Fibroblast of upper back skin (primary cell): ENCODE data around the gene CDH22.

Experiments used
- DNase-seq: peaks from one replicate; pipeline ENCODE4 v3.0.0-alpha.2; 2013

CDH22 gene

DNA sequence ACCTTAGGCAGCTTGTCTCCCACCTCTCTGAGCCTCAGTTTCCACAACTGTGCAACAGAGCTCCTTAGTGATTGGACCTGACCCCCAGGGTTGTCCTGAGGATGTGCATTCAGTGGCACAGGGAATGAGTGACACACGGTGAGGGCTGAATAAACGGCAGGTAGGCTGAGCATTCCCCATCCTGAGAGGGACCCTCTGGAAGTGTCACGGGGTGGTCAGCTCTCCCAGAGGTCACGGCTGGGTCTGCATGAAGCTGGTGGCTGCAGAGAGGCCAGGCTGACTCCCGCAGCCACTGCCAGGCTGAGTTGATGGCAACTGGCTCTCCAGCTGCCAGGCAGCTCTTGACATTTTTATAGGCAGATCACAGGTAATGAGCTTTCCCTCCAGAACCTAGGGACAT, 147.6 kb downstream of the CDH22 start:
- DNase-seq: no peak

GRCh38 chr20:46159101-46159897, 149.0 kb downstream of the CDH22 start:
- no peak for DNase-seq

- no peak for DNase-seq
Observed at GRCh38 chr20:46158476-46158987, 149.8 kb downstream of the CDH22 start.

- no peak for DNase-seq
Observed at GRCh38 chr20:46157625-46158024, 150.7 kb downstream of the CDH22 start.

DNA sequence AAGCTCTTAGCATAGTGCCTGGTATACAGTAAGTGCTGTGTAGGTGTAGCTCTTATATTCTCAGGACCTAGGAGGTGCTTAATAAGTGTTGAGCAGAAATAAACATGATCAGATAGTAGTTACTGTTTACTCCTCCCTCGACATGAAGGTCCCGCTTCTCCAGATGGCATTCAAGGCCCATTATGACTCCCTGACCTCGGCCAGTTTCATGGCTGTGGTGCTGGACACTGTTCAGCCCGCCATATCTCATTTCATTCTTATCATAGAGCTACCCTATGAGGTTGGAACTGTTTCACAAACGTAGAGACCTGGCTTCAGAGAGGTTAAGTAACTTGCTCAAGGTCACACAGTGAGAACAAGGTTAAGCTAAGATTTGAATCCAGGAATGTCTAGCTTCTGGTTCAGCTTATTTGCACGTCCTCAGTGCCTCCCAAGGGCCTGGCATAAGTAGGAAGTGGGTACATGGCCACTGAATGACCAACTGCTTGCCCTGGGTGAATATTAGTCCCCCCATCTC, 151.2 kb downstream of the CDH22 start:
- no peak for DNase-seq

DNA sequence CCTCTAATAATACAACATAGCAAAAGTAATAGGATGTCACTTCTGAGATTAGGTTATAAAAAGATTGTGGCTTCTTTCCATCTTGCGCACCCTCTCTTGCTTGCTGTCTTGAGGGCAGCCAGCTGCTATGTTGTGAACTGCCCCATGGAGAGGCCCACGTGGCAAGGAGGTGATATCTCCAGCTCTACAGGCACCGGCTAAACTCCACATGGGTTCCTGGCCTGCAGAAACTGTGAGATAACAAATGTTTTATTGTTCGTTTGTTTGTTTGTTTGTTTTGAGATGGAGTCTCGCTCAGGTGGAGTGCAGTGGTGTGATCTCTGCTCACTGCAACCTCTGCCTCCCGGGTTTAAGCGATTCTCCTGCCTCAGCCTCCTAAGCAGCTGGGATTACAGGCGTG, 152.2 kb downstream of the CDH22 start:
- DNase-seq: no peak

- no peak for DNase-seq
Observed at GRCh38 chr20:46154796-46155195, 153.5 kb downstream of the CDH22 start.

- DNase-seq: no peak
Observed at GRCh38 chr20:46154305-46154704, 154.0 kb downstream of the CDH22 start.

DNA sequence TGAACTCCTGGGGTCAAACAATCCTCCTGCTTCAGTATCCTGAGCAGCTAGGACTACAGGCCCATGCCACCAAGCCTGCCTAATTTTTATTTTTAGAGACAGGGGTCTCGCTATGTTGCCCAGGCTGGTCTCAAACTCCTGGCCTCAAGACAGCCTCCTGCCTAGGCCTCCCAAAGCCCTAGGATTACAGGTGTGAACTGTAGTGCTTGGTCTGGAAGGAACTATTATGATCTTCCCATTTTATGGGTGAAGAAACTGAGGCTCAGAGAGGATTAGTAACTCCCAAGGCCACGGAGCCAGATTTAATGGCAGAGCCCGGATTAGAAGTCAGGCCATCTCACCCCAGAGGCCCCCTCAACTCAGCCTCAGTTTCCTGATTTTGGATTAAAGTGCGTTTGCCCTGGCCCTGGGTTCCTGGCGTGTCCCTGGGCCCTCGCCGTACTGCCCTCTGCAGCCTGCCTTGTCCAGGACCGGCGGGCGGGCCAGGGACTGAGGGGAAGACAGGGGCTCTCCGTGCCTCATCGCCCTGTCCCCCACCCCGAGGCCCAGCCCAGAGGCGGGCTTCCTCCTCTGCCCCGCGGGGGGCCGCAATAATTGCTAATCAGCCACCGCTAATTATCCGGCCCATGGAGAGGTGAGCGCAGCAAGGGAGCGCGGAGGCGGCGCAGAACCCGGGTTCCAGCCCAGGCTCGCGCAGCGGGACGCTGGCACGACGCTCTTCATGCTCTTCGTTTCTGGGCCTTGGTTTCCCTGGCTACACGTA, 155.3 kb downstream of the CDH22 start:
- DNase-seq: no peak

DNA sequence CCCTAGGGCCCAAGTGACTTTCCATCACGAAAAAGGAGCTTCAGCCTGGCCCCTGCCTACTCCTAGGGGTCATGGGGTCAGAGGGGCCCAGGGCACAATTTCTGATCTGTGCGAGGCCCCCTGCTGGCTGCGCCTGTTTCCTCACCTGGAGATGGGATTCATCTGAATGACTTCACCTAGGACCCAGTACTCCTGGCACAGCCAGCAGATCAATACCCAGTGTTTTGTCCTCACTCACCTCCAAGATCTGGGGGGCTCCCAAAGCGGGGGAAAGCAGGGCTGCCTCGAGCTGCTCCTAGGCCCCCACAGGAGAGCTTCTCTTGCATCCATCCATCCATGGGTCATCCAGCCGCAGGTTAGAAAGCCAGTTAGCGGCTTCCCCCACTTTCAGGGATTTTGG, 156.4 kb downstream of the CDH22 start:
- DNase-seq: no peak

DNA sequence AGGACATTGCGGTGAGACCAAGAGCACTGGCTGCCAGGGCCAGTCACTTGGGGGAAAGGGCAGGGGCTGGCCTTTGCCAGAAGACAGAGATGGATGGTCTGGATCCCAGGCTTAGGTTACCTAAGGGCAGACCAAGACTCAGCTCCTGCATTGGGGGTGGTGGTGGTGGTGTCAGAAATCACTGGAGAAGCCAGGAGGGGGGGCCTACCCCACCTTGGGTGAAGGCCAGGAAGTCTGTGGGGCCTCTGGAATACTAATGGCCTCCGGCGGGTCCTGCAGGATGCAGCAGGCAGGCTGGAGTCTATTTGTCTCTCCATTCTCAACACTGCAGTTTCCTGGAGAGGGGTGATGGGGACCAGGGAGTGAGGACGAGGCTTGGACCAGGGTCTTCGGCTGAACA, 157.4 kb downstream of the CDH22 start:
- DNase-seq: no peak

GRCh38 chr20:46148313-46149208, 159.7 kb downstream of the CDH22 start:
- DNase-seq: no peak

DNA sequence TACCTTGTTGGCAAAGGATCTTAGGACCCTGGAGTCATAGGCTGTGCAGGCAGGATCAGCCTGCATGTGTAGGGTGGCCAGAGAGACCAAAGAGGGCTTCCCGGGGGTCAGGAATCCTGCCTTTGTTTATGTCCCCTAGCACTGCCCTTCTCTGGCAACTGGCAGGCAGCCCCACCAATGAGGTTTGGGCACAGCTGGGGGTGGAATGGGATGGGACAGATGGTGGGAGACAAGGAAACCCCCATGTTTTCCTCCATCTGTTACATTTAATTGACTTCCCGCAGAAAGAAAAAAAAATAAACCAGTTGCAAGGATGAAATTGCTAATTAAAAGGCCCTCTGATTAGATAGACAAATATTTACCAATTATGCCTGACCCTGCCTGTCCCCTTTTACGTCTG, 162.6 kb downstream of the CDH22 start:
- no peak for DNase-seq

- no peak for DNase-seq
Observed at GRCh38 chr20:46144432-46145025, 163.8 kb downstream of the CDH22 start.

DNA sequence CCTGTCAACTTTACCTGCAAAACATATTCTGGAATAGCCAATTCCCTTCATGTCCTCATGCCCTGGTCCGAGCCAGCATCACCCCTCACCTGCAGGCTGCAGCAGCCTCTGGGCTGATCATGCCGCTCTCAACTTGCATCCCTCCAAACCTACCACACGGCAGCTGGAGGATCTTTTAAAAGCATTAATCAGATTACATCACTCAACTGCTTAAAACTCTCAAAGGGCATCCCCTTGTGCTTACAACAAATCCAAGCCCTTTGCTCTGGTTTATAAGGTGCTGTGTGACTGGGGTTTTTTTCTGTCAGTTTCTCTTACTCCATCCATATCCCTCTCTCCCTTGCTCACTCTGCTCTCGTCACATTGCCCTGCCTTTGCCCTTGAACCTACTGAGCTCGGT, 166.2 kb downstream of the CDH22 start:
- DNase-seq: no peak

GRCh38 chr20:46139908-46140482, 168.3 kb downstream of the CDH22 start:
- no peak for DNase-seq

DNA sequence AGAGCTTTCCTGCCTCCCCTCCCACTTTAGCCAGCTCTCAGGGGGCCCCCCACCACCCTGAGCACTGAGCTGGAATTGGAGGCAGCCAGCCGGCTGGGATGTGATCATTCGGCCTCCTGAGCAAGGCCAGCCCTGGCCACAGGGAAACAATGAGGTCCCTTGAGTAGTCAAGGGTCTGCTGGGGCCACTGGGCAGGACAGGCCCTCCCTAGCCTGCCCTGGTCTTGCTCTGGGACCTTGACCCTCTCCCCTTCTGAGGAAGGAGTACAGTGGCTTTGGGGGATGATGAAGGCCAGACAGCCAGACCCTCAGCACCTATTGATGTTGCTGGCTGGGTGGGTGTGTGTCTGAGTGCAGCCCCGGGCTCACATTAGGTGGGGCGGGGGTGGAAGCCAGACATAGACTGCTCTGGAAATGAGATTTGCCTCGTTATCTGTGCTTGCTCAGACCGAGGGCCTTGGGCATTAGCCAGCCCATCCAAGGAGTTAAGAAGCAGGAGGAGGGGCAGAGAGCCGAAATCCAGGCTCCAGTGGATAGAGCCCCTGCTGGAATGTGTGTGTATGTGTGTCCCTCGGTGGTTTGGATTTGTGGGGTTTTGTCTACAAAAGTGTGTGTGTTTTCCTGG, 168.9 kb downstream of the CDH22 start:
- no peak for DNase-seq

DNA sequence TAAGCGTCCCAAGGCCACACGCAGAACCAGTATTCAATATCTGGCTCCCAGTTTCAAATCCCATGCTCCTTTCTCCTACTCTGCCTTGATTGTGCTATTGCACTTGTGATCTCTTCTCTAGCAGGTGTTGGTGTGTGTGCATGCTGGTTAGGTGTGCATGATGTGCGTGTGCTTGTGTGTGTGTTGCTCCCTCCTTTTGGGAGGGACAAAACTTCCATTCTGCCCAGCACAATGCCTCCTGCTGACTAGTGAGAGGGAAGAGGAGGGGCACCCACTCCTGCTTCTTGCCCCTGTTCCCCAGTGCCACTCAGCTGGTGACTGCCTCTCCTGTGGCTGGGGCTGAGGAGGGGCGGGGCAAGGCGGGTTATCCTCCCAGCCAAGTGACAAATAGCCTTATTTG, 170.5 kb downstream of the CDH22 start:
- no peak for DNase-seq

- no peak for DNase-seq
Observed at GRCh38 chr20:46135856-46136633, 172.3 kb downstream of the CDH22 start.

- DNase-seq: no peak
Observed at GRCh38 chr20:46134716-46135115, 173.6 kb downstream of the CDH22 start.
